NCI-H1092 (cell line): ENCODE results near the gene ORAI3.

Experiments used
- DNase-seq: peaks from one replicate; lab custom pipeline; 2025; lab: John Stamatoyannopoulos, UW

ORAI3 gene

GRCh38 chr16:30992276-30992780 lies 43.5 kb downstream of the ORAI3 start:
- no peak for DNase-seq

- no peak for DNase-seq
Observed at GRCh38 chr16:30992931-30993816, 44.3 kb downstream of the ORAI3 start.

GRCh38 chr16:30995927-30996323 lies 47.1 kb downstream of the ORAI3 start:
- DNase-seq = no peak

GRCh38 chr16:30996324-30996984 lies 47.6 kb downstream of the ORAI3 start:
- no peak for DNase-seq

DNA sequence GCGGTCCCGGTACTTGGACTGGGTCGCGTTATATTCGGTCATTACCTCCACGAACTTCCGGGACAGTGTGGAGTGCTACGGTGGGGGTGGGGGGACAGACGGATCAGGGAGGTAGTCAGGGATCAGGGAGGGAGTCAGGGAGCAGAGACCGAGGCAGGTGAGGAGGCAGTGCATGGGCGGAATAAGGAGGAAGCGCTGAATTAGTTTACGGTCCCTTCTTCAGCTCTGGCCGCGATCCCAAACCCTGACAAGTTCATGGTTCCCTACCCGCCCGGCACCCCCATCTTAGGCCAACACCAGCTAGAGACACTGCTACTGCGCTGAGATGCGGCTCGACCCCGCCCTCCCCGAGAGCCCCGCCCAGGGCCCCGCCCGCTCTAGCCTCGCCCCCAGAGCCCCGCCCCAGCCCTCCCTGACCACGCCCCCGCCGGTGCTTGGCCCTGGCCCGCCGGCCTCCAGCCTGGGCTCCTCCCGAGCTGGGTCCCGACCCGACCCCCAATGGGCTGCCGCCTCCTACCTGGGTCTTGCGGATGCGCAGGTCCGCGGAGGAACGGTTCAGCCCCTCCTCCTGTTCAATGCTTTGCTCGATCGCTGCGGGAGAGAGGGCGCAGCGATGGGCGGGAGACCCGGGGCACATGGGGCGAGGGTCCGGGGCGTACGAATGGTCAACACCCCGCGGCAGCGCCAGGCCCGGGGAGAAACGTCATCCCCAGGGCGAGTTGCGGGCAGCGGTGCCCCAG lies 48.3 kb downstream of the ORAI3 start:
- no peak for DNase-seq

GRCh38 chr16:30997725-30998711 lies 49.1 kb downstream of the ORAI3 start:
- DNase-seq = no peak

- no peak for DNase-seq
Observed at GRCh38 chr16:30998852-30999761, 50.2 kb downstream of the ORAI3 start.

DNA sequence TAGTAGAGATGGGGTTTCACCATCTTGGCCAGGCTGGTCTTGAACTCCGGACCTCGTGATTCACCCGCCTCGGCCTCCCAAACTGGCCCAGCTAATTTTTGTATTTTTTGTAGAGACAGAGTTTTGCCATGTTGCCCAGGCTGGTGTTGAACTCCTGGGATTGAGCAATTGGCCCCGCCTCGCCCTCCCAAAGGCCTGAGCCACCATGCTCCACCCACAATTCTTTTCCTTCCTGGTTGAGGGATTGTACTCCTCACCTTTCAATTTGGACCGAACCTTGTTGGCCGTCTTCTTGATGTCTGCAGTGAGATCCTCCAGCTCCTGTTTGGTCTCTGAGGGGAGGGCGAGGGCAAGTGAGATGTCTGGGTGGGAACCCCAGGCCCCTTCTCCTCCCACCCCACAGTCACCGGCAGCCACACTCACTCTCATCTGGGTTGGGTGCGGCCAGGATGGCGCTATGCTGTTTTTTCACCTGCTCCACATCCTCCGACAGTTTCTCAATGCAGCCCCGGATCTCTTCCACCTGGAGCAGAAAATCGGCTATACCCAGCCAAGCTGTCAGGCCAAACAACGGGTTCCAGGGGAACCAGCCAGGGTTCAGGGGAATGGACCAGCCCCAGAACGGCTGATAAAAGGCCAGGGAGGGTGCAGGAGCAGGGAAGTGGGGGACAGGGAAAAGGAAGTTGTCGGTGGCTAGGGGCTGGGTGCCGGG lies 52.0 kb downstream of the ORAI3 start:
- no peak for DNase-seq

- DNase-seq = no peak
Observed at GRCh38 chr16:31001507-31002249, 52.8 kb downstream of the ORAI3 start.

GRCh38 chr16:31002250-31002700 lies 53.4 kb downstream of the ORAI3 start:
- DNase-seq = no peak

- no peak for DNase-seq
Observed at GRCh38 chr16:31002862-31003341, 54.0 kb downstream of the ORAI3 start.

GRCh38 chr16:31003744-31004143 lies 54.9 kb downstream of the ORAI3 start:
- DNase-seq = no peak
